T-helper 2 cell treated with Interferon-gamma antibody and Interleukin-4, amounts not matched to agents 5 μg/mL and 100 μg/mL, for 36 hours (primary cell): ENCODE data around the gene ILKAP.
A peak's percentile ranks its signal among the peaks of the same experiment; 100 is the strongest.

Experiments used
- DNase-seq: peaks from one replicate; pipeline ENCODE4 v3.0.0; 2021; ENCODE audit warnings: low spot score
- H3K27ac Mint-ChIP-seq: one replicate; pipeline ENCODE4 v1.8.0; 2021; ENCODE audit warnings: mild to moderate bottlenecking, mixed read lengths
- H3K27me3 Mint-ChIP-seq: one replicate; pipeline ENCODE4 v1.8.0; 2021; ENCODE audit warnings: low read depth, mixed read lengths
- H3K36me3 Mint-ChIP-seq: one replicate; pipeline ENCODE4 v1.8.0; 2021; ENCODE audit warnings: low read depth, mixed read lengths
- H3K4me1 Mint-ChIP-seq: one replicate; pipeline ENCODE4 v1.8.0; 2021; ENCODE audit warnings: low read depth, mixed read lengths
- H3K4me3 Mint-ChIP-seq: one replicate; pipeline ENCODE4 v1.8.0; 2022; ENCODE audit warnings: mild to moderate bottlenecking, moderate library complexity, mixed read lengths
- H3K9me3 Mint-ChIP-seq: one replicate; pipeline ENCODE4 v1.8.0; 2021; ENCODE audit warnings: mixed read lengths

The ILKAP gene, protein sequence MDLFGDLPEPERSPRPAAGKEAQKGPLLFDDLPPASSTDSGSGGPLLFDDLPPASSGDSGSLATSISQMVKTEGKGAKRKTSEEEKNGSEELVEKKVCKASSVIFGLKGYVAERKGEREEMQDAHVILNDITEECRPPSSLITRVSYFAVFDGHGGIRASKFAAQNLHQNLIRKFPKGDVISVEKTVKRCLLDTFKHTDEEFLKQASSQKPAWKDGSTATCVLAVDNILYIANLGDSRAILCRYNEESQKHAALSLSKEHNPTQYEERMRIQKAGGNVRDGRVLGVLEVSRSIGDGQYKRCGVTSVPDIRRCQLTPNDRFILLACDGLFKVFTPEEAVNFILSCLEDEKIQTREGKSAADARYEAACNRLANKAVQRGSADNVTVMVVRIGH

DNA sequence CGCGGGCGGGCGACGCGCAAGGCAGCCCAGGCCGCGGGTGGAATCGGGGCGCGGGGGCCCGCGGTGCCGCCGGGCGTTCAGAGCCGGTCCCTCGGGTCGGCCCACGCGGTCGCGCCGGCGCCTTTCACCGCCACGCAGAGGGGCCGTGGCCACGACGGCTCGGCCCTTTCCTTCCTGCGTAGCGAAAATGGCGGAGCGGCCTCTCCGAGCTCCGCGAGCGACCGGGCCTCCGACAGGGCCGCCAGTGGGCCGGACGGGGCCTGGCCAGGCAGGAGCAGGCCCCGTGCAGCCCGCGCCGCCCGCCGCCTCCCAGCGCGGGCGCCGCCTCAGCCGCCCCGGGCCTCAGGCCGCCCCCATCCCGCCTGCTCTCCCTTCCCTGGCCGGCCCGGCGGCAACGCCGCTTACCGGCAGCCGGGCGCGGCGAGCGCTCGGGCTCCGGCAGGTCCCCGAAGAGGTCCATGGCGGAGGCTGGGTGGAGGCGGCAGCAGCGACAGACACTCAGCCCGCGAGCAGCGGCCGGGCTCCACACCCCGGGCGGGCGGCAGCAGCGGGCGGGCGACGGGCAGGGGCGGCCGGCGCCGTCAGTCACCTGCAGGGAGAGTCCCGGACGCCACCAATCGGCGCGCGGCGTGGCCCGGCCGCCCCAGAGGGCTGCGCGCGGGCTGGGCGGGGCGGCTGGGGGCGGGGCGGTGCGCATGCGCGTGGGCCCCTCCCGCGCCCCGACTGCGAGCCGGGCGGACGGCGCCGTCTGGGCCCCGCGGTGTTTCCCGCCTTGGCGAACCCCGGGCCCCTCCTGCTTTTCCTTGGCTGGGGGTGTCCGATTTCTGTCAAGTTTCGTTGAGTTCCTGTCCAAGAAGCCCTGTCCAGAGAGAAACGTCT lies at the start of gene ILKAP:
ILKAP (minus strand) TSS at position 602 of the 879 bp plus-strand sequence; CDS start at position 460, 142 bp downstream.
- DNase-seq: peak; percentile 89
- Mint-ChIP-seq H3K36me3 (peaks cover 17% of the 10 kb centered on the region), H3K27me3 (no peaks in the 10 kb centered on the region), H3K9me3 (no peaks in the 10 kb centered on the region), H3K27ac (peak within 1 kb of the TSS; percentile 88), H3K4me1 (peaks cover 32% of the 10 kb centered on the region), H3K4me3 (peak within 1 kb of the TSS; percentile 86)

DNA sequence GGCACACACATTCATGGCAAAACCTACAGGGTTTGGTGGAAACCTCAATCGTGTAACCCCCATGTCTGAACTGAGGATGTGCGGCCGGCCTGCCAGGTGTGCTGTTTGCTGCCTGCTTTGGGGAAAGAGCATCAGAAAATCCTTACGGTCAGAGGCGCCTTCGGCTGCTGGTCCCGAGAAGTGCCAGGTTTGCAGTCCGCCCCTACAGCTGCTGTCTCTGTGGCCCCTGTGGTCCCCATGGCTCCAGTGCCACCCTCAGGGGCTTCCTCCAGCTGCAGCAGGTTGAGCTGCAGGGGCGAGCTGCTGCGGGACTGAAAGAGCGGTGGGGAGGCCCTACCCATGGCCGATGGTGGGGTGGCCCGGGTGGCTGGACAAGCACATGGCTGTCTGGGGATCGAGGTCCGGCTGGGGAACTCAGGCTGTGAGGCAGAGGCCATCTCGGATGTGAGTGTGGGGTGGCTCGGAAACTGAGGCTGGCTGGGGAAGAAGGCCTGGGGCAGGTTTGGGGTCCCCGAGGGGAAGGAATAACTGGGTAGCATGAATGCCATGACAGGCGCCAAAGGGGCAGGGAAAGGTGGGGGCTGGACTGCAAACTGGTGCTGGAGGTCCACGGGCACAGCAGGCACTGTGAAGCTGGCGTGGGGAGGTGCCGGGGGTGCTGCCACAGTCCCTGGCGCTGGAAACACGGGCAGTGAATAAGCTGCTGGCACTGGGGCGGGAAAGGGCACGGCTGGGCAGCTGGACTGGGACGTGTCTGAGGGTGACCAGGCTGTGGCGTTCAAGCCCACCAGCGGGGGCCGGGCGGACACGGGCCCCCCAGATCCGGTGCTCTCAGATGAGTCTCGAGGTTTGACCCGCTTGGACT lies 49.5 kb upstream of the ILKAP start:
- no peak for DNase-seq
- Mint-ChIP-seq H3K4me3 (no peak overlapping the region), H3K36me3 (peaks cover 21% of the 10 kb centered on the region), H3K27me3 (no peaks in the 10 kb centered on the region), H3K27ac (no peak overlapping the region), H3K9me3 (no peaks in the 10 kb centered on the region), H3K4me1 (no peaks in the 10 kb centered on the region)

DNA sequence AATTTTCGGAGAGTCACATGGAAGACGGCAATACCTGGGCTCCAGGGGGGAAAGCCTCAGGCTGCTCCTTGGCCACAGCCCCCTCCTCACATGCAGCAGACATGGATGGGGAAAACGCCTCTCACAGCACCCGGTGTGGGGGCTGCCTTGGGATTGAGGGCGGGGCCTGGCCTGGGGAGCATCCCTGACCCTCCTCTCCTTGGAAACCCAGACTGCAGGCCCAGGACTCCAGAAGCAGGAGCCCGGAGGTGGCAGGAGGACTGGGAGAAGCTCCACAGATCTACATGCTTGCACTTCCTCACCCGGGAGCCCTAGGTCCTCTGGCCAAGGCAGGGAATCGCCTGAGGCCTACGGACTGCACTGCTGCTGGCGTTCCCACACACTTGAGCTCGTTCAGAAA lies 48.5 kb upstream of the ILKAP start:
- Mint-ChIP-seq H3K27ac (no peak overlapping the region), H3K36me3 (peaks cover 21% of the 10 kb centered on the region), H3K4me1 (no peaks in the 10 kb centered on the region), H3K27me3 (no peaks in the 10 kb centered on the region), H3K4me3 (no peak overlapping the region), H3K9me3 (no peaks in the 10 kb centered on the region)
- DNase-seq: no peak

DNA sequence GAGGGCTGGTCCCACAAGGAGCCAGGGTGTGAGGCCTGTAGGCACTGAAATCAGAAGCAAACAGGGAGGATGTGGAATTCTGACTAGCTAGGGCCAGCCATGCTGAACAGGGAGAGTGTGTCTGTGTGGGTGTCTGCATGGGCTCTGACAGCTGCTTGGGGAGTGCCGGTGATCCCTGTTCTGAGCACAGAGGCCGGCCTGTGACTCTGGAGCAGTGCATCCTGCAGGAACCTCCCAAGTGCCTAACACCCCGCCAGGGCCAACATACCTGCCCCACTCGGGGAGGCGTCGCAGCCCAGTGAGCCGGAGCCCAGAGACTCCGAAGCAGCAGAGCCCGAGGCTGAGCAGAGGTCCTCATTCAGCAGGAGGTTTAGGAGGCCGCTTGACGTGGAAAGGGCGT lies 47.8 kb upstream of the ILKAP start:
- Mint-ChIP-seq H3K4me3 (no peak overlapping the region), H3K4me1 (no peaks in the 10 kb centered on the region), H3K27ac (no peak overlapping the region), H3K9me3 (no peaks in the 10 kb centered on the region), H3K36me3 (peaks cover 23% of the 10 kb centered on the region), H3K27me3 (no peaks in the 10 kb centered on the region)
- no peak for DNase-seq

DNA sequence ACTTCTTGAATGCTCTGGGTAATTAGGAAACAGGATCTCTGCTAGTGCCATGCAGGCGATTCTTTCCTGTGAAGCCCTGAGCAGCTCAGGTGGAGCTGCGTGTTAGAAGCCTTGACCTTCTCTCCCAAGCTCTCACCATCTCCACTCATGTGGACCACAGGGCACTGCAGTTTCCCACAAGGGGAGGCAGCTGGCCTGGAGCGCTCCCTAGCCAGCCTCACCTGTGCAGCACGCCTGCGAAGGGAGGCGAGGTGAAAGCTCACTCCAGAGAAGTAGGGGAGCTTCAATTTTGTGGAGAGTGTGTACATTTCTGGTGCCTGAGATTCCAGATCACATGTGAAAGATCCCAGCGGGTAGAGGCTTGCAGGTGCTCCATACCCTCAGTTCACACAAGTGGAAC lies 47.4 kb upstream of the ILKAP start:
- Mint-ChIP-seq H3K27ac (no peak overlapping the region), H3K36me3 (peaks cover 24% of the 10 kb centered on the region), H3K9me3 (no peaks in the 10 kb centered on the region), H3K4me1 (no peaks in the 10 kb centered on the region), H3K27me3 (no peaks in the 10 kb centered on the region), H3K4me3 (no peak overlapping the region)
- DNase-seq: no peak

DNA sequence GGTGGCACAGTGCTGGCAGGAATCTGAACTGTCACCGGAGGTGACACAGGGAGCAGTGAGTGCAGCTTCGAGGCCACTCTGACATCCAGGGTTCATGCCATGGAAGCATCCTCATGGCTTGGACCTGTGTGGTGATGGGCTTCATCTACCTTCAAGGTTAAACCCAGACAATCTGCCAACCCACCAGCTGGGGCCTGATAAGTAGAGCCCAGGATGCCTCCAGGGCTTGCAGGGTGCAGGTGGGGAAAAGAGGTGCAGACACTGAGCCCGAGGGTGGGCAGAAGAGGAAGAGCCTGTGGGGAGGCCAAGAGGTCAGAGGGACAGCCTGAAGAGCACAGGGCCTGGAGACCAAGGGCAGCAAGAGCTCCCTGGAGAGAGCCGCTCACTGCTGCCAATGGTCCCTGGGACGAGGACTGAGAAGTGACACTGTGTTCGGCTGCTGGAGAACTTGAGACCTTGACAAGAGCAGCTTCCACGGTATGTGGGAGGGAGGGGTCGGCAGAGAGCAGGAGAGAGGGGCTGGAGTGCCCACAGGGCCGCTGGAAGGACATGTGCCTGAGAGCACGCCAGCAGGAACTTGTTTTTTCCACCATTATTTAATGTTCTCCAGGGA lies 44.5 kb upstream of the ILKAP start:
- DNase-seq: no peak
- no peaks in the 10 kb centered on the region for H3K9me3 Mint-ChIP-seq
- no peak overlapping the region for H3K27ac Mint-ChIP-seq
- no peaks in the 10 kb centered on the region for H3K27me3 Mint-ChIP-seq
- no peak overlapping the region for H3K4me3 Mint-ChIP-seq
- H3K36me3 Mint-ChIP-seq: peaks cover 17% of the 10 kb centered on the region
- H3K4me1 Mint-ChIP-seq: no peaks in the 10 kb centered on the region

DNA sequence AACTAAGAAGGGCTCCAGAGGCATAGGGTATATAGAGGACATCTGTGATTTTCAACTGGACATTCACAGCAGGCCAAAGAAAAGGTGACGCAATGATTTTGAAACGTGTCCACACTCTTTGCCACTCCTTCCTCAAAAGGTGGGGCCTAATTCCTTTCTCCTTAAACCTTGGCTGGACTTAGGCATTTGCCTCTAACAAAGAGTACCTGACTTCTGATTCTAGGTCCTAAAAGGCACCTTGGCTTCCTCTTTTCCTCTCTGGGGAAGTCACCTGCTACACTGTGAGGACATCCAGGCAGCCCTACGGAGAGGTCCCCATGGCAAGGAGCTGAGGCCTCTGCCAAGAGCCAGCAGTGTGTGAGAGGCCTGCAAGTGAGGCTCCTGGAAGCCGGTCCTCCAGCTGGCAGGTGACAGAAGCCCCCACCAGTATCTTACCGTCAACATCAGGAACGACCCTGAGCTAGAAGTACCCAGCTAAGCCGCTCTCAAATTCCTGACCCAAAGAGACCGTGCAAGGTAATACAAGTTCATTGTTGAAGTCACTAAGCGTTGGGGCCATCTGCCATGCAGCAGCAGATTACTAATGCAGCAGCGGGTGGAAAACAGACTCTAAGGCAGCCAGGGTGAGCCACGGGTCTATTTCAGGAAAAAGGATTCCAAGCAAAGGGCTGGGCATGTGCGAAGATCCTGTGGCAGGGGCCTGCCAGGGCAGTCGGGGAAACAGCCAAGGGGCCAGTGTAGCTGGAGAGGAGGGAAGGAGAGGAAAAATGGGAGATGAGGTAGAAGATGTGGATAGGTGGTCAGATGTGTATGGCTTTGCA lies 43.7 kb upstream of the ILKAP start:
- no peak overlapping the region for H3K27ac Mint-ChIP-seq

DNA sequence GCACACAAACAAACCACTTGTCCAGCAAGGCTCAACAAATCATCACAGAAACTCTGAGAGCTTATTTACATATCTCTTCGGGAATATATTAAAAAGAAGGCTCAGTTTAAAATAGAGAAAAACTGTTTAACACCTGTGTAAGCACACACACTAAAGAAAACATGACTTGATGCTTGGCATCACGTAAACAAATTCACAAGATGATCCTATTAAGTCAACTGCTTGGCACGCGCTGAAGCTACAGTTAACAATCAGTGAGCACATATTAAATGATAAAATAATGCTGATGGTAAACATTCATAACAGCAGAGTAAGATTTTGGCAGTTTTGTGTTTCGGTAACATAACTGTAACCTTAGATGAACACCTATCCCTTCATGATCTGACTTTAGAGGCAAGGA lies 40.7 kb upstream of the ILKAP start:
- no peak overlapping the region for H3K27ac Mint-ChIP-seq
- H3K4me3 Mint-ChIP-seq: no peak overlapping the region
- peaks cover 14% of the 10 kb centered on the region for H3K27me3 Mint-ChIP-seq
- H3K4me1 Mint-ChIP-seq: peaks cover 2% of the 10 kb centered on the region
- H3K9me3 Mint-ChIP-seq: no peaks in the 10 kb centered on the region
- peaks cover 11% of the 10 kb centered on the region for H3K36me3 Mint-ChIP-seq
- DNase-seq: no peak

More for the DNA sequence above, 43.7 kb upstream of the ILKAP start:
- DNase-seq: no peak
- Mint-ChIP-seq H3K9me3 (no peaks in the 10 kb centered on the region), H3K36me3 (peaks cover 16% of the 10 kb centered on the region), H3K4me1 (no peaks in the 10 kb centered on the region), H3K4me3 (no peak overlapping the region), H3K27me3 (no peaks in the 10 kb centered on the region)

DNA sequence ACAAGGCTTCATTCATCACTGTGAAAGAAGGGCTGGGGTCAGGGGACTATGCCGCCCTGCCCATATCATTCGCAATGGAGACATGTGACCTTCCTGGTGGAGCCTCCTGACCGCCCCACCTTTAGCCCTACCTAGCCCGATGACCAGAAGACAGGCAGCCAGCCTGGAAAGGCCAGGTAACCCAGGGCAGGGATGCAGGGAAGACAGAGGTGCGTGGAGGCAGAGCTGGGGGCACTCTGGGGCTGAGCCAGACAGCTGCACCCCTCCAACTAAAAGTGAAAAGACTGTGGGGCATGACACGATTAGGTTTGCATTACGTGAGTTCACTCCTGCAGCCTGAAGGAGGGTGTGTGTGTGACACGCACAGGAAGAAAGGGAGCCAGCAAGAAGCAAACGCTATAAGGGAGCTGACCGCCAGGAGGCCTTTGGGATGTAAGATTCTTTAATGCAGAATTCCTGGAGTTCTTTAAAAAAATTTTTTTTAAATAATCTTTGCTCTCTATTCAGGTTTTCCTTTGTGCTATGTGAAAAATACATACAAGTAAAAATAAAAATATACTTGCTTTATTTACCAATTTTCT lies 40.1 kb upstream of the ILKAP start:
- H3K4me3 Mint-ChIP-seq: no peak overlapping the region
- no peak for DNase-seq
- H3K9me3 Mint-ChIP-seq: no peaks in the 10 kb centered on the region
- H3K36me3 Mint-ChIP-seq: peaks cover 11% of the 10 kb centered on the region
- peaks cover 2% of the 10 kb centered on the region for H3K4me1 Mint-ChIP-seq
- H3K27ac Mint-ChIP-seq: no peak overlapping the region
- H3K27me3 Mint-ChIP-seq: peaks cover 14% of the 10 kb centered on the region

DNA sequence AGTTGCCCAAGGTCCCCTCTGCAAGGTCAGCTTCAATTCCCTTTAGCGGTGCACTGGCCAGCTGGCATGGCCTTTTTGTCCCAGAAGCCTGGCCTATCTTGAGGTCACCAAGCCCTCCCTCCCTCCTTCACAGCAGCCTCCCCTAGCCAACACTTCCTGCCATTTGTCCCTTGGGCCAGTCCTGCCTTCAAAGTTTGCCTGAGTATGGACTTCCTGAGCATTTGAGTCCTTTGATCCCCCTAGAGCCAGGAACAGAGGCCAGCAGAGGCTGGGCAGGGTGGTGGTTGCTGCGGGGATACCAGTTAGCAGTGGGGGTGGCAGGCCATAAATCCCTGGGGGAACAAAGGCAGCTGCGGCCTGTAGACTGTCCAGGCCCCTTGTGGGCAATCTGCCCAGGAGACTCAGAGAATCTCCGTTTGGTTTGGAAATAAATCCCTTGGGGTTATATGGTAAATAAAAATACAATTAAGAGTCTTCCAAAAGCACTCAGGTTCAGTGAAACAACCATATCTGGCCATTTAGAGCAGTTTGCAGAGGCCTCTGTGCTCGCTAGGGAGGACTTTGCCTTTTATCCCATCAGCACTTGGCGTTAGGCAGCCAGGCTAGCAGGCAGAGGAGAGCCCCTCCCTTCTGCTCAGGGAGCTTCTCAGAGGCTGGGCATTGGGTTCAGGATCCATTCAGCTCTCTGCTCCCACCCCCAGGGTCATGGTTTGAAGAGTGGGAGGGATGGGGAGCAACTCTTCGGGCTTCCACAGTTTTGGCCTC lies 39.4 kb upstream of the ILKAP start:
- Mint-ChIP-seq H3K27ac (no peak overlapping the region), H3K9me3 (no peaks in the 10 kb centered on the region)

DNA sequence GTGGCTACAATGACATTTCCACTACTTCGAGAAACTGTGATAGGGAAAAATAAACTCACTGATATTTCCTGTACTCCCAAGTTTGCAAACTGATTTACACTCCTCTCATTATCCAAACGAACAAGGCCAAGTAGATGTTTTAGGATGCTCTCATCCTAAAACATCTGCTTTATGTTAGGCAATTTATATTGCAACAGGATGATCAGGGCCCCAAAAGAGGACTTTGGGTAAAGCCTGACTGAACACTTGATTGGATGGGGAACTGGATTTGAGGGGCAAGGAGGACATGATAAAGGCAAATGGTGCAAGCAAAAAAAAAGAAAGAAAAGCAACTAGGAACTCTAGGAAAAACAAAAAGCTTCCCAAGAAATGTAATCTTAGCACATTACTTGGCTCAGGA lies 38.5 kb upstream of the ILKAP start:
- Mint-ChIP-seq H3K36me3 (peaks cover 11% of the 10 kb centered on the region), H3K4me3 (peak overlapping the region; percentile 29), H3K9me3 (no peaks in the 10 kb centered on the region), H3K27me3 (peaks cover 26% of the 10 kb centered on the region), H3K27ac (no peak overlapping the region), H3K4me1 (peaks cover 2% of the 10 kb centered on the region)
- DNase-seq: no peak

More for the DNA sequence above, 39.4 kb upstream of the ILKAP start:
- Mint-ChIP-seq H3K36me3 (peaks cover 11% of the 10 kb centered on the region), H3K4me3 (no peak overlapping the region), H3K27me3 (peaks cover 21% of the 10 kb centered on the region), H3K4me1 (peaks cover 2% of the 10 kb centered on the region)
- no peak for DNase-seq
